HEK293 (cell line): ENCODE measurements around the gene TMEM176A.

Source experiments
- CTCF ChIA-PET: fragments of 350-600 bp; formaldehyde crosslinking; extraction: SDS; loops from one replicate; lab custom pipeline; 2021; ENCODE audit warnings: antibody characterized with exemption; lab: Yijun Ruan, JAX
- POLR2A ChIA-PET: fragments of 300-600 bp; formaldehyde crosslinking; extraction: SDS; loops from one replicate; lab custom pipeline; 2020; ENCODE audit warnings: antibody characterized with exemption, inconsistent platforms; lab: Yijun Ruan, JAX
- H3K27ac ChIP-seq: fragments of 200-500 bp; sonication (Bioruptor generic); 2 replicates; pipeline ENCODE4 v1.5.1; 2014; ENCODE audit warnings: low read depth, low read length, control low read depth, inconsistent platforms; ENCODE audit errors: extremely low read depth
- H3K36me3 ChIP-seq, 2 experiments: fragments of 200-500 bp in 1 of 2; sonication (Bioruptor generic) in 1 of 2; 1 replicate in 1 of 2; 2 replicates in 1 of 2; pipeline ENCODE4 v1.5.1; 2014 to 2017; ENCODE audit warnings: inconsistent platforms in 2 of 2, low read length in 2 of 2; ENCODE audit not compliant: control insufficient read depth in 2 of 2, insufficient read depth in 1 of 2
- H3K4me1 ChIP-seq: fragments of 200-500 bp; sonication (Bioruptor generic); 2 replicates; pipeline ENCODE4 v1.5.1; 2014; ENCODE audit warnings: mild to moderate bottlenecking, low read length, inconsistent platforms; ENCODE audit not compliant: control insufficient read depth, insufficient read depth
- H3K4me3 ChIP-seq: 2 replicates; pipeline ENCODE4 v1.5.1; 2011; ENCODE audit warnings: low read depth, mild to moderate bottlenecking, control low read depth, low read length, moderate library complexity
- H3K9me3 ChIP-seq: fragments of 200-500 bp; sonication (Bioruptor generic); 2 replicates; pipeline ENCODE4 v1.5.1; 2014; ENCODE audit warnings: low read depth, low read length, inconsistent platforms; ENCODE audit not compliant: control insufficient read depth, insufficient read depth
- GLI4 ChIP-seq: fragments of 450-650 bp; formaldehyde crosslinking; IDR thresholded peaks from 2 replicates; pipeline ENCODE4 v1.5.1; 2016; ENCODE audit warnings: missing biosample characterization, missing genetic modification characterization
- REPIN1 ChIP-seq: fragments of 450-650 bp; formaldehyde crosslinking; IDR thresholded peaks from 2 replicates; pipeline ENCODE4 v1.5.1; 2017; ENCODE audit warnings: missing biosample characterization, missing genetic modification characterization, low read depth
- YY2 ChIP-seq: fragments of 450-650 bp; formaldehyde crosslinking; IDR thresholded peaks from 2 replicates; pipeline ENCODE4 v1.5.1; 2016; ENCODE audit warnings: missing biosample characterization, missing genetic modification characterization
- ZBTB17 ChIP-seq: fragments of 450-650 bp; formaldehyde crosslinking; IDR thresholded peaks from 2 replicates; pipeline ENCODE4 v1.5.1; 2016; ENCODE audit warnings: missing biosample characterization, missing genetic modification characterization
- ZBTB48 ChIP-seq: fragments of 450-650 bp; formaldehyde crosslinking; IDR thresholded peaks from 2 replicates; pipeline ENCODE4 v1.5.1; 2016; ENCODE audit warnings: missing biosample characterization, missing genetic modification characterization
- ZFHX2 ChIP-seq: fragments of 450-650 bp; formaldehyde crosslinking; conservative IDR thresholded peaks from 2 replicates; pipeline ENCODE4 v1.5.1; 2016; ENCODE audit warnings: missing biosample characterization, missing genetic modification characterization
- ZNF132 ChIP-seq: fragments of 450-650 bp; formaldehyde crosslinking; IDR thresholded peaks from 2 replicates; pipeline ENCODE4 v1.5.1; 2017; ENCODE audit warnings: missing biosample characterization, missing genetic modification characterization, borderline replicate concordance
- ZNF133 ChIP-seq: fragments of 450-650 bp; formaldehyde crosslinking; IDR thresholded peaks from 2 replicates; pipeline ENCODE4 v1.5.1; 2016; ENCODE audit warnings: missing biosample characterization, missing genetic modification characterization
- ZNF174 ChIP-seq: fragments of 450-650 bp; formaldehyde crosslinking; IDR thresholded peaks from 2 replicates; pipeline ENCODE4 v1.5.0; 2017; ENCODE audit warnings: missing biosample characterization, mild to moderate bottlenecking, missing genetic modification characterization
- ZNF311 ChIP-seq: fragments of 450-650 bp; formaldehyde crosslinking; IDR thresholded peaks from 2 replicates; pipeline ENCODE4 v1.5.1; 2017; ENCODE audit warnings: missing biosample characterization, missing genetic modification characterization, borderline replicate concordance
- ZNF433 ChIP-seq: fragments of 450-650 bp; formaldehyde crosslinking; IDR thresholded peaks from 2 replicates; pipeline ENCODE4 v1.5.1; 2016; ENCODE audit warnings: missing biosample characterization, missing genetic modification characterization, low read depth
- ZNF518A ChIP-seq: fragments of 450-650 bp; formaldehyde crosslinking; conservative IDR thresholded peaks from 2 replicates; pipeline ENCODE4 v1.5.1; 2016; ENCODE audit warnings: low read depth, missing biosample characterization, missing genetic modification characterization
- ZNF530 ChIP-seq: fragments of 450-650 bp; formaldehyde crosslinking; IDR thresholded peaks from 2 replicates; pipeline ENCODE4 v1.5.1; 2016; ENCODE audit warnings: low read depth, missing biosample characterization, missing genetic modification characterization
- ZNF555 ChIP-seq: fragments of 450-650 bp; formaldehyde crosslinking; conservative IDR thresholded peaks from 2 replicates; pipeline ENCODE4 v1.5.1; 2017; ENCODE audit warnings: missing biosample characterization, mild to moderate bottlenecking, missing genetic modification characterization, inconsistent platforms
- ZNF626 ChIP-seq: fragments of 450-650 bp; sonication (Bioruptor Pico); formaldehyde crosslinking; IDR thresholded peaks from 2 replicates; pipeline ENCODE4 v1.5.1; 2018; ENCODE audit warnings: missing biosample characterization, missing genetic modification characterization, inconsistent platforms
- ZNF747 ChIP-seq: fragments of 450-650 bp; formaldehyde crosslinking; IDR thresholded peaks from 2 replicates; pipeline ENCODE4 v1.5.1; 2016; ENCODE audit warnings: missing biosample characterization, missing genetic modification characterization
- ZNF76 ChIP-seq: fragments of 450-650 bp; formaldehyde crosslinking; IDR thresholded peaks from 2 replicates; pipeline ENCODE4; 2016; ENCODE audit warnings: low read depth, missing biosample characterization, missing genetic modification characterization, borderline replicate concordance
- ZNF768 ChIP-seq: fragments of 450-650 bp; formaldehyde crosslinking; IDR thresholded peaks from 2 replicates; pipeline ENCODE4 v1.5.1; 2018; ENCODE audit warnings: missing biosample characterization, mild to moderate bottlenecking, missing genetic modification characterization
- ZNF843 ChIP-seq: fragments of 450-650 bp; formaldehyde crosslinking; IDR thresholded peaks from 2 replicates; pipeline ENCODE4 v1.5.1; 2016; ENCODE audit warnings: missing biosample characterization, missing genetic modification characterization

TMEM176A gene

DNA sequence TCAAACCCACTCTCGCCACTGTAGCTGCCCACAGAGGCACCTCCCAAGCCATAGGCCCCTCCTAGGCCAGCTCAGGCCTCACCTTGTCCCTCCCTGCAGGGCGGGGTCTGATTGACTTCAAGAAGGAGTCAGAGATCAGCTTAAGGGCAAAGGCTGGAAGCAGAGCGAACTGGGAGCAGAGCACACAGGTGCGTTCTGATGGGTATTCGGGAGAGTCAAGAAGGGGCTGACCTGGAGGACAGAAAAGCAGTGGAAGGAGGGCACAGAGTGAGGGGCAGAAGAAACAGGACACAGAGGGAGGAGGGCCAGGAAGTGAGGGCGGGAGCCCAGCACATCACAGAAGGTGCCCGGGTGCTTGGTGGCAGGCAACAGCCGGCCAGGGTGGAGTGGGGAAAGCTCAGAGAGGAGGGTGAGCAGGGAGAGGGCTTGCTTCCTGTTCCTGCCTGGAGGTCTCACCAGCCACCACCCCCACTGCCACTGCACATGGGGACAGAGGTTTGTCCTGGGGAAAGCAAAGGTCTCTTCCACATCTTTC is 51.9 kb downstream of the TMEM176A start, which contains the start of gene AOC1 (continued):
- TF ChIP-seq ZFHX2 (tag by site-specific recombination) (no peak), ZNF174 (tag by site-specific recombination) (no peak), REPIN1 (tag by site-specific recombination) (no peak), ZNF555 (tag by site-specific recombination) (no peak), ZBTB48 (tag by site-specific recombination) (no peak), ZBTB17 (tag by site-specific recombination) (no peak), ZNF626 (no peak), ZNF132 (tag by site-specific recombination) (no peak)

GRCh38 chr7:150854066-150855000 is 53.8 kb downstream of the TMEM176A start:
- Histone ChIP-seq H3K9me3 (no peaks in the 10 kb centered on the region), H3K4me1 (no peaks in the 10 kb centered on the region), H3K27ac (no peak overlapping the region), H3K4me3 (no peak overlapping the region)
- CTCF ChIA-PET = interaction anchor here (1.5 kb wide), 1 partner anchor 22 kb away, joined by 7 read pairs; no protein-coding TSS in a partner anchor
- POLR2A ChIA-PET = no interaction called here
- TF ChIP-seq ZNF433 (tag by site-specific recombination) (no peak), ZNF843 (tag by site-specific recombination) (no peak), ZNF76 (tag by site-specific recombination) (no peak), ZNF311 (tag by site-specific recombination) (no peak), ZNF518A (tag by site-specific recombination) (no peak), GLI4 (tag by site-specific recombination) (no peak), ZNF530 (tag by site-specific recombination) (no peak), ZNF747 (tag by site-specific recombination) (no peak), YY2 (tag by site-specific recombination) (no peak), ZNF133 (no peak), ZNF768 (tag by site-specific recombination) (no peak)
- TF ChIP-seq, all 188 proteins: peak for 0
- no peaks in the 10 kb centered on the region for H3K36me3 ChIP-seq
